UCSD-AML1 (cell line): ENCODE data around the gene ARMC6.
"Not testable (repeated sequence)": the region's sequence is repeated elsewhere in the genome, so short reads cannot be mapped to it uniquely, and the experiment has no call there.

ENCODE experiments used
- DNase-seq: peaks from one replicate; lab custom pipeline; 2025; ENCODE audit not compliant: unreplicated experiment; lab: John Stamatoyannopoulos, UW

The ARMC6 gene

GRCh38 chr19:19106938-19107337 is 73.5 kb downstream of the ARMC6 start:
- not testable (repeated sequence) for DNase-seq

DNA sequence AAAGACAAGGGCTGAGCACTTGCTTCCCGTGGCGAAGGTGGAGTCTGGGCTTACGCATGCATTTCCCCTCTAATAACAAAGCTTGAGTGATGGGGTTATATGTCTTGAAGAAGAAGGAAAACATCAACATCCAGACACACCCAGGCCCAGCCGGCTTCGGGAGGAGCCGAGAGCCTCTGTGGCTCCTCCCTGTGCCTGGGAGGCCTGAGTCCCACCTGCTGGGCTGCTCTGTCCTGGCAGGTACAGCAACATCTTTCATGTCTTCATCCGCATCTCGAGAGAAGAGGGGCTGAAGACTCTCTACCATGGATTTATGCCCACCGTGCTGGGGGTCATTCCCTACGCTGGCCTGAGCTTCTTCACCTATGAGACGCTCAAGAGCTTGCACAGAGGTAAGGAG is 74.3 kb downstream of the ARMC6 start:
- DNase-seq: no peak
